Measurements from ENCODE around the gene CYP1A2. TPM values are rescaled to one million over a fixed set of nuclear protein-coding genes. Genes with fewer than 3 reads are reported as not detected.

The CYP1A2 gene
- total and polyA plus RNA-seq, 7 donors, result 0.03 TPM; not detected in 6

- no peaks in the 10 kb centered on the region for H3K9me3 ChIP-seq
- WGBS, 3 donors, result 28 to 37% (median 28%) methylated on average over 2 of the region's 2 CpGs
- H3K27ac ChIP-seq, result no peak overlapping the region
- intact Hi-C loops (cut with DNase I), result no loop called here
- no peaks in the 10 kb centered on the region for H3K4me1 ChIP-seq
- DNase-seq (no peak), ATAC-seq (no peak)
- H3K27me3 ChIP-seq (ENCODE audit: insufficient read depth in 3 of 3, low read length in 2 of 3), result no peaks in the 10 kb centered on the region
- H3K4me3 ChIP-seq, result no peak overlapping the region
- H3K36me3 ChIP-seq (ENCODE audit: insufficient read depth in 1 of 2, low read depth in 1 of 2), result no peaks in the 10 kb centered on the region
- no peak for TF ChIP-seq CTCF (IDR thresholded peaks at IDR 0.05)
Measured at GRCh38 chr15:74750751-74751150, 2.1 kb downstream of the CYP1A2 start.

GRCh38 chr15:74752011-74752410 lies 3.4 kb downstream of the CYP1A2 start:
- DNase-seq (peak in 1 of 2 donors; percentile 1), ATAC-seq (no peak)
- no peaks in the 10 kb centered on the region for H3K9me3 ChIP-seq
- WGBS, 3 donors, result 60 to 64% (median 62%) methylated on average over 8 of the region's 8 CpGs
- no peaks in the 10 kb centered on the region for H3K4me1 ChIP-seq
- no peak overlapping the region for H3K27ac ChIP-seq
- no peak for TF ChIP-seq CTCF (IDR thresholded peaks at IDR 0.05)
- H3K27me3 ChIP-seq (ENCODE audit: insufficient read depth in 3 of 3, low read length in 2 of 3), result no peaks in the 10 kb centered on the region
- H3K4me3 ChIP-seq, result no peak overlapping the region
- H3K36me3 ChIP-seq (ENCODE audit: insufficient read depth in 1 of 2, low read depth in 1 of 2), result no peaks in the 10 kb centered on the region
- intact Hi-C loops (cut with DNase I), result no loop called here

GRCh38 chr15:74752531-74752930 lies 3.9 kb downstream of the CYP1A2 start:
- Histone ChIP-seq H3K4me1 (no peaks in the 10 kb centered on the region), H3K36me3 (ENCODE audit: insufficient read depth in 1 of 2, low read depth in 1 of 2) (no peaks in the 10 kb centered on the region), H3K4me3 (no peak overlapping the region), H3K27ac (no peak overlapping the region), H3K27me3 (ENCODE audit: insufficient read depth in 3 of 3, low read length in 2 of 3) (no peaks in the 10 kb centered on the region), H3K9me3 (no peaks in the 10 kb centered on the region)
- DNase-seq, result no peak
- intact Hi-C loops (cut with DNase I), result no loop called here
- WGBS, 3 donors, result 33 to 47% (median 36%) methylated on average over 5 of the region's 5 CpGs
- no peak for ATAC-seq
- no peak for TF ChIP-seq CTCF (IDR thresholded peaks at IDR 0.05)

- peak in 1 of 2 donors; percentile 26 for DNase-seq
- Histone ChIP-seq H3K36me3 (ENCODE audit: insufficient read depth in 1 of 2, low read depth in 1 of 2) (no peaks in the 10 kb centered on the region), H3K4me3 (no peak overlapping the region), H3K27ac (no peak overlapping the region), H3K9me3 (no peaks in the 10 kb centered on the region), H3K4me1 (no peaks in the 10 kb centered on the region), H3K27me3 (ENCODE audit: insufficient read depth in 3 of 3, low read length in 2 of 3) (no peaks in the 10 kb centered on the region)
- ATAC-seq, result no peak
- TF ChIP-seq CTCF (IDR thresholded peaks at IDR 0.05), result no peak
- WGBS, 3 donors, result 68 to 76% (median 73%) methylated on average over 20 of the region's 20 CpGs
- intact Hi-C loops (cut with DNase I), result no loop called here
Measured at GRCh38 chr15:74754593-74755215, 6.1 kb downstream of the CYP1A2 start.

GRCh38 chr15:74758736-74759135 lies 10.1 kb downstream of the CYP1A2 start:
- Histone ChIP-seq H3K9me3 (no peaks in the 10 kb centered on the region), H3K4me3 (no peak overlapping the region), H3K27ac (no peak overlapping the region), H3K4me1 (no peaks in the 10 kb centered on the region), H3K36me3 (ENCODE audit: insufficient read depth in 1 of 2, low read depth in 1 of 2) (no peaks in the 10 kb centered on the region), H3K27me3 (ENCODE audit: insufficient read depth in 3 of 3, low read length in 2 of 3) (peaks cover 0 to under 1% (median 0%) of the 10 kb centered on the region in 3 donors)
- peak in 1 of 2 donors; percentile 31 for DNase-seq
- 92 to 94% (median 92%) methylated on average over 8 of the region's 8 CpGs for WGBS, 3 donors
- TF ChIP-seq CTCF (IDR thresholded peaks at IDR 0.05), result no peak
- no peak for ATAC-seq
- intact Hi-C loops (cut with DNase I), result no loop called here
